PC-9 (cell line): Measurements from ENCODE around the gene CEP112. TPM values are rescaled to one million over a fixed set of nuclear protein-coding genes. Genes with fewer than 3 reads are reported as not detected.

Source experiments
- BruUV-seq: library from RNA; stranded (reverse); fragments of 400-500 nt; replicated peaks from 2 replicates; lab custom pipeline; 2021; lab: Mats Ljungman, UMichigan
- CTCF ChIA-PET: fragments of 300-600 bp; sonication (Branson Sonifier 250); formaldehyde crosslinking; loops from one replicate; lab custom pipeline; 2022; ENCODE audit warnings: antibody characterized with exemption; lab: Charles Lee
- POLR2A ChIA-PET: fragments of 300-600 bp; sonication (Branson Sonifier 250); formaldehyde crosslinking; loops from one replicate; lab custom pipeline; 2022; ENCODE audit warnings: antibody characterized with exemption; ENCODE audit not compliant: unreplicated experiment; lab: Charles Lee
- DNase-seq, 2 experiments: peaks; one replicate each; pipeline versions ENCODE4 v3.0.0 to v3.0.0-alpha.2; 2015 to 2022; ENCODE audit warnings: mixed read lengths in 1 of 2
- H2AFZ ChIP-seq: fragments of 200-600 bp; sonication (generic); 2 replicates; pipeline ENCODE4 v1.8.1; 2017; ENCODE audit warnings: antibody characterized with exemption
- H3F3A ChIP-seq: fragments of 200-600 bp; sonication (generic); 2 replicates; pipeline ENCODE4 v1.8.1; 2017; ENCODE audit warnings: antibody characterized with exemption, mild to moderate bottlenecking, low read depth; ENCODE audit not compliant: insufficient read depth
- H3K27ac ChIP-seq: fragments of 200-600 bp; sonication (generic); 2 replicates; pipeline ENCODE4 v1.6.1; 2016; ENCODE audit warnings: mixed run types
- H3K27me3 ChIP-seq: fragments of 200-600 bp; sonication (generic); 2 replicates; pipeline ENCODE4 v1.6.1; 2016; ENCODE audit warnings: low read depth, mixed run types; ENCODE audit not compliant: insufficient read depth
- H3K36me3 ChIP-seq: fragments of 200-600 bp; sonication (generic); 2 replicates; pipeline ENCODE4 v1.6.1; 2016; ENCODE audit warnings: low read depth, mixed run types
- H3K4me1 ChIP-seq: fragments of 200-600 bp; sonication (generic); replicated peaks from 2 replicates; pipeline ENCODE4 v1.6.1; 2016; ENCODE audit warnings: mixed run types; ENCODE audit not compliant: insufficient read depth
- H3K4me2 ChIP-seq: fragments of 200-600 bp; sonication (generic); 2 replicates; pipeline ENCODE4 v1.6.1; 2017; ENCODE audit warnings: mixed run types
- H3K4me3 ChIP-seq: fragments of 200-600 bp; sonication (generic); 2 replicates; pipeline ENCODE4 v1.6.1; 2016; ENCODE audit warnings: mixed run types
- H3K79me2 ChIP-seq: fragments of 200-600 bp; sonication (generic); 2 replicates; pipeline ENCODE4 v1.6.1; 2017; ENCODE audit warnings: low read depth, mixed run types
- H3K9me2 ChIP-seq: fragments of 200-600 bp; sonication (generic); 2 replicates; pipeline ENCODE4 v1.8.1; 2017; ENCODE audit warnings: mild to moderate bottlenecking; ENCODE audit not compliant: insufficient read depth
- H3K9me3 ChIP-seq: fragments of 200-600 bp; sonication (generic); 2 replicates; pipeline ENCODE4 v1.8.1; 2016; ENCODE audit warnings: low read depth; ENCODE audit not compliant: insufficient read depth
- H4K20me1 ChIP-seq: fragments of 200-600 bp; sonication (generic); 2 replicates; pipeline ENCODE4 v1.8.1; 2017; ENCODE audit not compliant: insufficient read depth
- EZH2 ChIP-seq: fragments of 200-600 bp; sonication (generic); IDR thresholded peaks from 2 replicates; pipeline ENCODE4 v1.8.0; 2017; ENCODE audit warnings: antibody characterized with exemption, low read depth
- intact Hi-C: fragments of 100-400 bp; cut with micrococcal nuclease; formaldehyde crosslinking; loops from one replicate; pipeline ENCODE4 v1.10.0; 2022; ENCODE audit not compliant: unreplicated experiment
- total RNA-seq: library from RNA; stranded (reverse); gene quantifications from 2 replicates; pipeline ENCODE4 v1.2.3, GENCODE V29; 2021
- TF ChIP-seq, protein P1 (sequence below): fragments of 200-600 bp; sonication (generic); conservative IDR thresholded peaks from 2 replicates; pipeline ENCODE4 v1.6.1; 2017; ENCODE audit warnings: mixed run types, antibody characterized with exemption, mild to moderate bottlenecking, moderate library complexity

The CEP112 gene
- total RNA-seq, 1 experiment from 2014 or later: 4.3 TPM

DNA sequence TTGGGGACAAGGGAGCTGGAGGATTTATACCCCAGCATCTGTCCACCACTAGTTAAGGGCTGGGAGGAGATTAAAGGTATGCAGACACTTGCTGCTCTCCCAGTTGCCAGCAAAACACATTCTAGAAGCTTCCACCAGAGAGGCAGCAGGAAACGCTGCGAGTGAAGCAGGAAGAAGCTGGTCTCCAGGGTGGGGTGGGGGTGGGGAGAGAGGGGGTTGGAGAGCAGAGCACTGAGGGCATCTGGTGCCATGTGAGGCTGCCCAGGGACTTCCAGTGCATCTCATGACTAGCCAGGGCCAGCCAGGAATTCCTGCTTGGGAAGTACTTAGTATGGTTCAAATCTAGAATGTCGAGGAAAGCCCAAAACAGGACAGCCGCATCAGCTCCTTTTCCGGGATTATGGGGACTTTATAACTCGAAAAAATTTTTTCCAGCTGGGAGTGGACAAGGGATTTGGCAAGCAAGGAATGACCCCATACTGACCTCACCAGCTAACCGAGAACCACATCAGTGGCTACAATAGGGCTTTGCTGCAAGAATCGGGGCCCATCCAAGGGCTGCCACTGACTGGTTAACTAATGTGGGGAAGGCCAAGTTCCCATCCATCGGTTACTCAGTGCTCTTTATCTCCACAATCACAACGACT is 604.3 kb downstream of the CEP112 start:
- BruUV-seq: no TSS peak
- H3K4me3 ChIP-seq: no peak overlapping the region
- DNase-seq: no peak
- peaks cover 16% of the 10 kb centered on the region for H3F3A ChIP-seq
- no peaks in the 10 kb centered on the region for H3K9me2 ChIP-seq
- TF ChIP-seq, protein P1, sequence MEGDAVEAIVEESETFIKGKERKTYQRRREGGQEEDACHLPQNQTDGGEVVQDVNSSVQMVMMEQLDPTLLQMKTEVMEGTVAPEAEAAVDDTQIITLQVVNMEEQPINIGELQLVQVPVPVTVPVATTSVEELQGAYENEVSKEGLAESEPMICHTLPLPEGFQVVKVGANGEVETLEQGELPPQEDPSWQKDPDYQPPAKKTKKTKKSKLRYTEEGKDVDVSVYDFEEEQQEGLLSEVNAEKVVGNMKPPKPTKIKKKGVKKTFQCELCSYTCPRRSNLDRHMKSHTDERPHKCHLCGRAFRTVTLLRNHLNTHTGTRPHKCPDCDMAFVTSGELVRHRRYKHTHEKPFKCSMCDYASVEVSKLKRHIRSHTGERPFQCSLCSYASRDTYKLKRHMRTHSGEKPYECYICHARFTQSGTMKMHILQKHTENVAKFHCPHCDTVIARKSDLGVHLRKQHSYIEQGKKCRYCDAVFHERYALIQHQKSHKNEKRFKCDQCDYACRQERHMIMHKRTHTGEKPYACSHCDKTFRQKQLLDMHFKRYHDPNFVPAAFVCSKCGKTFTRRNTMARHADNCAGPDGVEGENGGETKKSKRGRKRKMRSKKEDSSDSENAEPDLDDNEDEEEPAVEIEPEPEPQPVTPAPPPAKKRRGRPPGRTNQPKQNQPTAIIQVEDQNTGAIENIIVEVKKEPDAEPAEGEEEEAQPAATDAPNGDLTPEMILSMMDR: no peak
- TF ChIP-seq EZH2: no peak
- H3K36me3 ChIP-seq: no peaks in the 10 kb centered on the region
- H3K27ac ChIP-seq: no peak overlapping the region
- no peak overlapping the region for H2AFZ ChIP-seq
- no peaks in the 10 kb centered on the region for H3K27me3 ChIP-seq
- intact Hi-C loops: no loop called here
- POLR2A ChIA-PET: no interaction called here
- H4K20me1 ChIP-seq: no peaks in the 10 kb centered on the region
- H3K9me3 ChIP-seq: no peaks in the 10 kb centered on the region
- peaks cover 28% of the 10 kb centered on the region for H3K4me1 ChIP-seq
- no peak overlapping the region for H3K4me2 ChIP-seq
- no peaks in the 10 kb centered on the region for H3K79me2 ChIP-seq
- CTCF ChIA-PET: no interaction called here

- no peak for DNase-seq
- Histone ChIP-seq H3K4me2 (no peak overlapping the region), H3K36me3 (no peaks in the 10 kb centered on the region), H3K9me3 (no peaks in the 10 kb centered on the region), H3K9me2 (no peaks in the 10 kb centered on the region), H2AFZ (no peak overlapping the region), H4K20me1 (no peaks in the 10 kb centered on the region), H3K27ac (no peak overlapping the region), H3K4me1 (peaks cover 28% of the 10 kb centered on the region), H3K4me3 (no peak overlapping the region), H3K79me2 (no peaks in the 10 kb centered on the region), H3K27me3 (no peaks in the 10 kb centered on the region), H3F3A (peaks cover 16% of the 10 kb centered on the region)
- POLR2A ChIA-PET: no interaction called here
- intact Hi-C loops: no loop called here
- CTCF ChIA-PET: no interaction called here
- BruUV-seq: no TSS peak
- no peak for TF ChIP-seq EZH2
- TF ChIP-seq, protein P1: no peak
Observed at GRCh38 chr17:65586899-65587298, 605.0 kb downstream of the CEP112 start.

Other genes with a start within 250 kb of the CEP112 start
- not detected in 2 replicates for gene APOH, start 37.3 kb upstream of the CEP112 start, total RNA-seq
- 23.1 and 23.8 TPM in 2 replicates for gene PRKCA, start 110.5 kb upstream of the CEP112 start, total RNA-seq